GM19397 (cell line): ENCODE measurements around the gene ARHGAP20.

Source experiments
- ATAC-seq: cut with Tn5 transposase; IDR thresholded peaks from one replicate; pipeline ENCODE4 v1.9.1; 2021; ENCODE audit warnings: mild to moderate bottlenecking, moderate library complexity; ENCODE audit not compliant: unreplicated experiment

ARHGAP20 gene

GRCh38 chr11:110529043-110529442 lies 183.2 kb downstream of the ARHGAP20 start:
- no peak for ATAC-seq

- ATAC-seq: no peak
Measured at GRCh38 chr11:110527146-110527545, 185.1 kb downstream of the ARHGAP20 start.
